Heart right ventricle (tissue), 16 donors: ENCODE results near the gene DPYSL3. TPM values are rescaled to one million over a fixed set of nuclear protein-coding genes. Genes with fewer than 3 reads are reported as not detected.

Experiments used
- ATAC-seq, 8 donors: fragments of 200-7000 bp; cut with Tn5 transposase; one replicate each; pipeline ENCODE4 v1.9.1; 2020; ENCODE audit warnings: mild to moderate bottlenecking in 8 of 8, moderate library complexity in 8 of 8, moderate number of reproducible peaks in 1 of 8
- DNase-seq, 2 donors: peaks; one replicate each; pipeline ENCODE4 v3.0.0-alpha.2; 2020
- H3K27ac ChIP-seq, 10 donors: fragments of 200-600 bp; sonication (generic) in 2 of 10; one replicate each; pipeline versions ENCODE4 v1.5.0 to v1.8.0; 2020 to 2022; ENCODE audit warnings: mild to moderate bottlenecking in 3 of 10
- H3K27me3 ChIP-seq, 7 donors: fragments of 200-600 bp; one replicate each; pipeline ENCODE4 v1.8.0; 2021 to 2022; ENCODE audit warnings: mild to moderate bottlenecking in 2 of 7
- H3K36me3 ChIP-seq, 9 donors: fragments of 200-600 bp; sonication (generic) in 1 of 9; one replicate each; pipeline versions ENCODE4 v1.5.0 to v1.8.0; 2020 to 2022; ENCODE audit warnings: mild to moderate bottlenecking in 2 of 9
- H3K4me1 ChIP-seq, 9 donors: fragments of 200-600 bp; sonication (generic) in 1 of 9; one replicate each; pipeline versions ENCODE4 v1.5.0 to v1.8.0; 2020 to 2022; ENCODE audit warnings: mild to moderate bottlenecking in 4 of 9
- H3K4me3 ChIP-seq, 10 donors: fragments of 200-600 bp; sonication (generic) in 2 of 10; one replicate each; pipeline versions ENCODE4 v1.5.0 to v1.8.0; 2020 to 2022; ENCODE audit warnings: mild to moderate bottlenecking in 7 of 10, moderate library complexity in 2 of 10
- H3K9me3 ChIP-seq, 11 donors: fragments of 200-600 bp in 10 of 11; sonication (generic) in 2 of 11; one replicate each; pipeline versions ENCODE4 v1.5.0 to v1.8.0; 2013 to 2022; ENCODE audit warnings: mild to moderate bottlenecking in 2 of 11, control low read depth in 1 of 11, moderate library complexity in 1 of 11
- WGBS, 2 donors: extraction: QIAGEN DNeasy Blood & Tissue Kit; methylation state at CpG; one replicate each; pipeline ENCODE4 v1.1.7; 2013; ENCODE audit warnings: inconsistent platforms in 1 of 2; 5-methylcytosine and 5-hydroxymethylcytosine counted together
- intact Hi-C, 10 donors: fragments of 100-400 bp; cut with DNase I; formaldehyde crosslinking; loops; one replicate each; pipeline versions ENCODE4 v1.11.1 to v1.14.2; 2022
- polyA plus RNA-seq, 2 donors: library from polyadenylated mRNA; stranded (reverse); fragments of 200-250 nt; gene quantifications; one replicate each; pipeline ENCODE4 v1.2.3, GENCODE V29; 2013
- total RNA-seq, 10 donors: library from RNA; stranded (reverse); fragmentation: NEBNext Ultra II Directional in 3 of 10; extraction: Animal tissue kit (Norgen Biotek cat#: 25700) in 3 of 10; gene quantifications; one replicate each; pipeline versions ENCODE4 v1.2.1 to v1.2.4, GENCODE V29; 2021 to 2023
- TF ChIP-seq, protein P1 (sequence below), 9 donors: fragments of 200-600 bp; sonication (generic) in 2 of 9; IDR thresholded peaks; one replicate each; pipeline versions ENCODE4 v1.5.0 to v1.8.0; 2021 to 2022; ENCODE audit warnings: antibody characterized with exemption in 9 of 9, mild to moderate bottlenecking in 5 of 9, moderate library complexity in 1 of 9
- donor health status: Arrhythmogenic right ventricular cardiomyopathy.
- donor health status: ischemic (EF 13 %, LVEDD 7.1; RV severe dilation, severe dysfunction).
- donor health status: healthy with polysubstance abuse.
- donor health status: DM: no; HTN: yes; CAD: no.
- donor health status: DM: no; HTN: no; CAD: no.
- donor health status: ischemic (EF 25% LVEDD 6.9; RV normal size, moderate dysfunction).
- donor health status: ischemic (EF 25% LVEDD 5.7; RV mildly dilated, moderate dysfunction).
- donor health status: healthy.
- donor health status: DM: yes; HTN: yes; CAD: no.
- donor health status: Ischemic cardiomyopathy.
- donor health status: ischemic (EF 35%, LVEDD 5.7; RV mildly dilated, moderate dysfunction).
- donor health status: nonischemic (EF 11% LVEDD 7.7; RV severe dilation, severe dysfunction).
- donor health status: DM: yes; HTN: yes; CAD: no.
- donor health status: PGD.
- donor health status: ischemic (EF 29% LVEDD 5.4; RV normal size, mild dysfunction).
- donor health status: nonischemic (EF 23%, LVEDD 6.1; RV moderate dilation, normal function).

The DPYSL3 gene
- total and polyA plus RNA-seq, 12 donors: 15.2 to 27.4 (median 20.3) TPM

DNA sequence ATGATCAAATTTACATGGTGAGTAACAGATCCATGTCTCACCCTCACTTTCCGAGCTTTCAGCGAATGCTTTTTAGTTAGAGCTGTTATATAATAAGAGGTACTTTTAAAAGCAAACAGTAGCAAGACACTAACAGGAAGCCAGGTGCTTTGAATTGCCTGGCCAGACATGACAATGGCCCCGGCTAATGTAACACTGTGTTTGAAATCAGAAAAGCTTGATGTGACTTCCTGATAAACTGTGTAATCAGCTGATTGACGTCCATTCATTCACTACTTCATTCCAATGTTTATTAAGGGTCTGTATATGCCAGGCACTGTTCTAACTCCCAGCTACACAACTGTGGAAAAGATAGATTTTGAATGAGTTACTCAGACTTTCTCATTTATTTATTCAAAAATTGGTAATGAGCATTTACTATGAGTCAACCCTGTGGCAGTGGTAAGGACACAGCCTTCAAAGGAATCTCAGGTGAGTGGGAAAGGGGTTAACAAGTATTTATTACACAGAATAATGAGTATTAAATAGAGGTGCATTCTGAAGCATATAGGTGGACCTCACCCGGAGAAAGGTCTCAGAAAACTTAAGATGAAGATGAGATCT, 26.6 kb downstream of the DPYSL3 start:
- no peak for DNase-seq
- peaks cover 0 to 7% (median 0%) of the 10 kb centered on the region in 11 donors for H3K9me3 ChIP-seq
- H3K4me1 ChIP-seq: peaks cover 9 to 93% (median 66%) of the 10 kb centered on the region in 9 donors
- H3K4me3 ChIP-seq: no peak overlapping the region
- peak overlapping the region; percentile 40 to 93 (median 72) for H3K27ac ChIP-seq
- H3K27me3 ChIP-seq: peaks cover 0 to 1% (median 0%) of the 10 kb centered on the region in 7 donors
- TF ChIP-seq, protein P1, sequence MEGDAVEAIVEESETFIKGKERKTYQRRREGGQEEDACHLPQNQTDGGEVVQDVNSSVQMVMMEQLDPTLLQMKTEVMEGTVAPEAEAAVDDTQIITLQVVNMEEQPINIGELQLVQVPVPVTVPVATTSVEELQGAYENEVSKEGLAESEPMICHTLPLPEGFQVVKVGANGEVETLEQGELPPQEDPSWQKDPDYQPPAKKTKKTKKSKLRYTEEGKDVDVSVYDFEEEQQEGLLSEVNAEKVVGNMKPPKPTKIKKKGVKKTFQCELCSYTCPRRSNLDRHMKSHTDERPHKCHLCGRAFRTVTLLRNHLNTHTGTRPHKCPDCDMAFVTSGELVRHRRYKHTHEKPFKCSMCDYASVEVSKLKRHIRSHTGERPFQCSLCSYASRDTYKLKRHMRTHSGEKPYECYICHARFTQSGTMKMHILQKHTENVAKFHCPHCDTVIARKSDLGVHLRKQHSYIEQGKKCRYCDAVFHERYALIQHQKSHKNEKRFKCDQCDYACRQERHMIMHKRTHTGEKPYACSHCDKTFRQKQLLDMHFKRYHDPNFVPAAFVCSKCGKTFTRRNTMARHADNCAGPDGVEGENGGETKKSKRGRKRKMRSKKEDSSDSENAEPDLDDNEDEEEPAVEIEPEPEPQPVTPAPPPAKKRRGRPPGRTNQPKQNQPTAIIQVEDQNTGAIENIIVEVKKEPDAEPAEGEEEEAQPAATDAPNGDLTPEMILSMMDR (IDR thresholded peaks at IDR 0.05): no peak
- ATAC-seq: peak in 3 of 8 donors; percentile 15 to 31 (median 23)
- intact Hi-C loops: loop anchor here in 1 of 10 donors (2.0 kb wide), 1 partner anchor 22 kb away; no protein-coding TSS in a partner anchor
- H3K36me3 ChIP-seq: no peaks in the 10 kb centered on the region
- WGBS, 2 donors: 68 to 73% methylated on average over 5 of the region's 5 CpGs

DNA sequence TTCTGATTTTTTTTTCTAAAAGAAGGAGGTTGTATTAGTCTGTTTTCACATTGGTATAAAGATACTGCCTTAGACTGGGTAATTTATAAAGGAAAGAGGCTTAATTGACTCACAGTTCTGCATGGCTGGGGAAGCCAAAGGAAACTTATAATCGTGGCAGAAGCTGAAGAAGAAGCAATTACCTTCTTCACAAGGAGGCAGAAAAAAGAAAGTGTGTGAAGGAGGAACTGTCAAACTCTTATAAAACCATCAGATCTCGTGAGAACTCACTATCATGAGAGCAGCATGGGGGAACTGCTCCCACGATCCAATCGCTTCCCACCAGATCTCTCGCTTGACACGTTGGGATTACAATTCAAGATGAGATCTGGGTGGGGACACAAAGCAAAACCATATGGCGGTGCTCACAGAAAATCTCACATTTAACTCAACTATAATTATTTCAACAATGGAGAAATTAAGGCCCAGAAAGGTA, 27.1 kb downstream of the DPYSL3 start:
- Histone ChIP-seq H3K27me3 (no peaks in the 10 kb centered on the region), H3K4me3 (no peak overlapping the region), H3K27ac (peak overlapping the region; percentile 40 to 93 (median 72)), H3K4me1 (peaks cover 9 to 92% (median 63%) of the 10 kb centered on the region in 9 donors), H3K36me3 (no peaks in the 10 kb centered on the region), H3K9me3 (peaks cover 0 to 7% (median 0%) of the 10 kb centered on the region in 11 donors)
- intact Hi-C loops: loop anchor here in 1 of 10 donors (2.0 kb wide), 1 partner anchor 22 kb away; no protein-coding TSS in a partner anchor
- ATAC-seq (no peak), DNase-seq (no peak)
- TF ChIP-seq, protein P1 (IDR thresholded peaks at IDR 0.05): no peak
- WGBS, 2 donors: 56 to 58% methylated on average over 7 of the region's 7 CpGs

DNA sequence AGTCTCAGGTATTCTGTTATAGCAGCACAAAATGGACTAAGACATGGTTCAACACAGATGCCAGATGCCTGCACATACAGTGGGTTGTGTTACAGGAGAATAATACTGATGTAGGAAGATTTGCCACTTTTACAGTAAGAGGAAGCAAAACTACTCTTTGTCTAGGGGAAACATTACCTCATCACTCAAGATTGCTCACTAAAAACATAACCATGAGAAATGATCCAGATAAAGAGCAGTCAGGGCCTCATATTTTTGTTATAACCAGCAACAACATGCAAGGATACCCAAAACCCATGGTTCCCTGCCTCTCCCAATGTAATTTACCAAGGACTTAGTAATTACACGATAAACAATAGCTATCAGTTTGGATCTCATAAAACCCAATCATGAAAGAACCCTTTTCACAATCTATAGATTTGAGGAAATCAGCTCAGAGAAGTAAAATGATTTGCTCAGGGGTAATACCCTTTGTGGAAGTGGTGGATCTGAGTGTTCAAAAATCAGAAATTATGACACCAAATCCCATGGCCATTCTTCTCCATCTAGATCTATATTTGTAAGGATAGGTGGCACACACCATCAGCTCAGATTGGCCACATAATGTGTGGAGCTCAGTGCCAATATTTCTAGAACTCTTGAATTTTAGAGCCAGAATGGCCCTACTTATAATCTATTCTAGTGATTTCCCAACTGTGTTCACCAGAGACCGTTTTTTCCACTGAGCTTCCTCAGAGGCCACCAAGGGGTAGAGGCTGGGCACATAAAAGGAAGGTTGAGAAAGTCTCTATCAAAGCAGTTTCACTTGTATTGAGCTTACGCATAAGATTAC, 27.8 kb downstream of the DPYSL3 start:
- H3K36me3 ChIP-seq: no peaks in the 10 kb centered on the region
- H3K4me1 ChIP-seq: peaks cover 9 to 85% (median 57%) of the 10 kb centered on the region in 9 donors
- H3K9me3 ChIP-seq: peaks cover 0 to 7% (median 0%) of the 10 kb centered on the region in 11 donors
- ATAC-seq (peak in 4 of 8 donors; percentile 15 to 29 (median 22)), DNase-seq (no peak)
- intact Hi-C loops: loop anchor here in 1 of 10 donors (2.0 kb wide), 1 partner anchor 23 kb away; no protein-coding TSS in a partner anchor
- no peak overlapping the region for H3K4me3 ChIP-seq
- H3K27me3 ChIP-seq: no peaks in the 10 kb centered on the region
- H3K27ac ChIP-seq: peak overlapping the region; percentile 5 to 93 (median 72)
- 59 to 71% methylated on average over 3 of the region's 3 CpGs for WGBS, 2 donors
- TF ChIP-seq, protein P1 (IDR thresholded peaks at IDR 0.05): no peak

DNA sequence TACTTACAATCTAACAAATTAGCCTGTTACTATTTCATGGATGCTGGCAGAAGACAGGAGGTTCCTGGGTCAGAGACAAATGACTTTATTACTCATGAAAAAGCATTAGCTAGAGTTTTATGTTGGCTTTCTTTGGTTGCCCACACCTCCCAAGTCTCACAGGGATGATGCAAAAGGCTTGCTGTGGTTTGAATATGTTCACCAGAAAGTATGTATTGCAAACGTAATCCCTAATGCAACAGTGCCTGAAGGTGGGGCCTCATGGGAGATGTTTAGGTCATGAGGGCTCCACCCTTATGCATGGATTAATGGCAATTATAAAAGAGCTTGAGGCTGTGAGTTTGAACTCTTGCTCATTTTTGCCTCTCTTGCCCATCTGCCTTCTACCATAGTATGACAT, 28.5 kb downstream of the DPYSL3 start:
- TF ChIP-seq, protein P1 (IDR thresholded peaks at IDR 0.05): no peak
- intact Hi-C loops: no loop called here
- Histone ChIP-seq H3K4me3 (no peak overlapping the region), H3K9me3 (peaks cover 0 to 7% (median 0%) of the 10 kb centered on the region in 11 donors), H3K36me3 (no peaks in the 10 kb centered on the region), H3K4me1 (peaks cover 9 to 78% (median 51%) of the 10 kb centered on the region in 9 donors), H3K27ac (peak overlapping the region in 7 of 10 donors; percentile 62 to 93 (median 72)), H3K27me3 (no peaks in the 10 kb centered on the region)
- no peak for ATAC-seq
- DNase-seq: no peak
- 73 to 78% methylated on average over 1 of the region's 1 CpG for WGBS, 2 donors
